NCI-H128 (cell line): Measurements from ENCODE around the gene TEDC1.

Experiments used
- DNase-seq: peaks from one replicate; lab custom pipeline; 2025; ENCODE audit not compliant: unreplicated experiment; lab: John Stamatoyannopoulos, UW

Gene TEDC1, protein sequence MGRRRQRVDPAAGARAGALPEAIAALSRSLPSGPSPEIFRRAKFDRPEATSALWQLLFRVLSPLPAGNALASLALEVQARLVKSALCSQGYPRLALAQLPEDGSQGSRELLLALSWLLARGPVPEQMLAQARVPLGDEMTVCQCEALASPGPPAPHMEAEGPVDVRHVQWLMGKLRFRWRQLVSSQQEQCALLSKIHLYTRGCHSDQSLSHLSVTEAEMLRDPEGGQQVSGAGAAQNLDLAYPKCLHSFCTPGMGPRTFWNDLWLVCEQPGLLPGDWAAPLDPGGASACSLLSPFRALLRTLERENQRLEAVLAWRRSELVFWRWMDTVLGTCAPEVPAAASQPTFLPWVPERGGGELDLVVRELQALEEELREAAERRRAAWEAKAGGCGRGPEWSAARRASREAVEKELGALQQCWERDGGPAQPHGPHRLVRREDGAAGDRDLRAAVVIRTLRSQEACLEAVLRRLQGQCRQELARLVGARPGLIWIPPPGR

DNA sequence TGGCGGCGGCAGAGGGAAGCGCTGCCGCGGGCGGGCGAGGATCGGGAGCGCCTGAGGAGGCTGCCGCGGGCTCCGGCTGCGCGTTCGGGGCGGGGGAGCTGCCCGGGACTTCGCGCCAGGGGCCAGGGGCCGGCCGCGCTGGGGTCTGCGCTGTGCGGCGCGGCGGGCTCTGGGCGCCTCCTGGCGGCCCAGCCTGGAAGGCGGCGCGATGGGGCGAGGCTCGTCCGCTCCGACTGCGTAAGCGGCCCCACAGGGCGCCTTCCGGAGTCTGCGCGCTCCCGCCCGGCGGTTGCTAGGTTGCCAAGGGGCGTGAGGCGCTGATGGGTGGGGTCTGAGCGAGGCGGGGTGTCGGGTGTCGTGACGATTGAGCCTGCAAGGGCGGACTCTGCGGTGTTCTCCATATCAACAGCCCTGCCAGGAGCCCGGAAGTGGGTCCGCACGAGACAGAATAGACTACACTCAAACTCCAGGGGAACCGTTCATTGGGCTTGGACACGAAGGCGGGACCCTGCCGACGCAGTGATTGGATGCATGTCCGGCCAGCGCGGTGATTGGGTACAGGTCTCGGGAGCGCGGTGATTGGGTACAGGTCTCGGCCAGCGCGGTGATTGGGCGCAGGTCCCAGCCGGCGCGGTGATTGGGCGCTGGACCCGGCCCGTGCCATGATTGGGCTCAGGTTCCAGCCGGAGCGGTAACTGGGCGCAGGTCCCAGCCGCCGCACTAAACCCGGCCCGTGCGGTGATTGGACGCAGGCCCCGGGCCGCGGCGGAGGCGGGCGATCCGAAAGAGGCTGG is at the start of gene TEDC1:
Gene TEDC1 (plus strand): TSS at position 675 of the 794 bp plus-strand sequence. CDS start 130 bp downstream, outside the sequence.
- peak; percentile 100 for DNase-seq

DNA sequence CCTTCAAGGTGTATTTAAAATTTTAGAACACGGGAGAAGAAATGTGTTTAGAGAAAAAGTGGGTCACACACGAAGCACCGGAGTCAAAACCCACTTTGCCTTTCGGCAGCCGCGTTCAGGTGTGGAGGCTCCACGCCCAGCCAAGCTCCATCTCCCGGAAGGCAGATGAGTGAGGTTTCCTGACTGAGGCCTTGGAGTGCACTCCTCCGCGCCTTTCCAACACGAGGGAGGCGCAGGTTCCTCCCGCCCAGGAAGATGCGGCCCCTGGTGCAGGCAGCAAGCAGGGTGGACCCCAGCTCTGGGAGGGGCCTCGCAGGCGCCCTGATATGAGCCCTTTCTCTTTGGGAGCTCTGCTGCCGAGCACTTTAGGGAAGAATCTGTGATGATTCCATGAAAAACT is 48.9 kb upstream of the TEDC1 start:
- no peak for DNase-seq

DNA sequence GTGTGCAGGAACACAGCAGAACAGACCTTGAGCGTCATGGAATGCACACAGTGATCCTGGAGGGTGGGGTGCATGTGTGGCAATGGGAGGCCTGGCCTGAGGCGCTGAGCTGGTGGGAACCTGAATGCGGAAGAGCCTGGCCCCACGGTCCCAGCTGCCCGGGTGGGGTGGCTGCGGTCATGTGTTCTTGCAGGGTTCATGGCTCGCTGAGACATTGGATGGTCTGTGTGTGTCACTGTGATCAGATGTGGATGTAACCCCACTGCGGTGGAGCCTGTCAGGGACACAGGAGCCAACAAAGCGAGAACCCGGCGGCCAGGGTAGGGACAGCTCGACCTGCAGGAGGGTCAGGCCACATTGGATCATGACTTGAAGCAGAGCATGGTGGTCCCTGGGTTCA is 48.2 kb upstream of the TEDC1 start:
- DNase-seq: no peak

DNA sequence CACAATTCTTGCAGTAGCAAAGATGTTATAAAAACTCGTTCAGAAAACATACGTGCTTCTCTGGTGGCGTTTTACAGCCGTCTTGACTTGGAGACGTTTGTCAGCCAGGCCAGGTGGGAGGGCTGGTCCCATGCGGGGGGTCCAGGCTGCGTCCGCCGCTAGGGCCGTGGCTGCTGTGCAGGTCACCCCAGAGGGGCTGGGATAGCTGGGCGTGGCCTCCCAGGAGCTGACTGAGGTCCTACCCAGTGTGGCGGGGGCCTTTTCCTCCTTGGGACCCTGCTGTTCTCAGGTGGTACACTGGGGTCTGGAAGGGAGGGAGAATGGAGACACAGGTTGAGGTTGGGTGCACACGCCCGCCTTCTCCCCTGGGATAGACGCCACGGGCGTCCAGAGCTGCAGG is 46.2 kb upstream of the TEDC1 start:
- no peak for DNase-seq

DNA sequence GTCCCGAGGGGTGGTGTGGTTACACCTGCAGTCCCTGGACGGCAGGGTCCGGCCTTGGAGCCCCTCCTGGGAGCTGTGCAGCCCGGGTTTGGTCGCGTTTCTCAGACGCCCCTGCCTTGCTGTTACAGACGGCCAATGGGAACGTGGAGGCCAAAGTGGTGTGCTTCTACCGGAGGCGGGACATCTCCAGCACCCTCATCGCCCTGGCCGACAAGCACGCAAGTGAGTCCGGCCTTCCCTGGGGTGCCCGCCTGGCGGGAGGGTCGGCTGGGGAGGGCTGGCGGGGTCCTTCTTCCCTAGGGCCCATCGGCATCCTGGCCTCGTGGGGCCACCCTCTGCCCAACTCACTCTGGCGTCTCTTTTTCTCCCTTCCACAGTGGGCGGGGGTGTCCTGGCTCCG is 45.8 kb upstream of the TEDC1 start:
- DNase-seq: no peak

DNA sequence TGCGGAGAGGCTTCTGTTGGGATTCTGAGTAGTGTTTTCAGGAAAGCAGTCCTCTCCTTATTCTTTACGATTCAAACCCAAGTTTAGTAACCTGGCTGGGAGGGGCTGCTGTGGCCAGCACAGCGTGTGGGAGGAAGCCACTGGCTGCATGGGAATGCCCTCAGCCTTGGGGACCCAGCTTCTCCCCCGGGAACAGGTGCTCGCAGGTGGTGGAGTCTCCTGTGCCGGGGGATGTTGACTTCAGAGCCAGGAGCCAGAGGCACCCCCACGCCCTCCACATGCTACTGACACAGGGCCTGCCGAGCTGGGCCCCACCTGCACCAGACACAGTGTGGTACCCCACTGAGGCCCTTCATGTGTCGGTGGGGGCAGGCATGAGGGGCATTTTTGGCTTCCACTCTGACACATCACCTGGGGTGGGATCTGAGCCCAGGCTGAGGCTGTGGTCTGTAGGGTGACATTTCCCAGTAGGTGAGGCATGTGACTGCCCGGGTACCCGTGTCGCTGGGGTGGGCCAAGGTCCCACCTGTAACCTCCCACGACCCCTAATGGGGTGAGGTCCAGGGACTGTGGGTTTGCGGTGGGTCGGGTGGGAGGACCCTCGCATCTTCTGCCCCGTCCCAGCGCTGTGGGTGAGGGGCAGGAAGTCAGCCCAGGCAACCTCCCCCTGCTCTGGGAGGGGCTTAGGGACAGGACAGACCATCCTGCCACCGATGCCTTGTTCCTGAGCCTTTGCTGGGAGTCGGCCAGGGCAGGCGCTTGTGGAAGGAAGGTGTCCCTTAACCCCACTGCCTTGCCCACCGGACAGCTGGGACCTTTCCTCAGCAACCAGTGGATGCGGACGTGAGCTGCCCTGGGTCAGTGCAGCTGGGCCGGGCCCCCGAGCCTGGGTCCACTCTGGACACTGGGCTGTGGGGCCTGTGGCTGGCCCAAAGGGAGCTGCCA is 44.9 kb upstream of the TEDC1 start:
- no peak for DNase-seq

DNA sequence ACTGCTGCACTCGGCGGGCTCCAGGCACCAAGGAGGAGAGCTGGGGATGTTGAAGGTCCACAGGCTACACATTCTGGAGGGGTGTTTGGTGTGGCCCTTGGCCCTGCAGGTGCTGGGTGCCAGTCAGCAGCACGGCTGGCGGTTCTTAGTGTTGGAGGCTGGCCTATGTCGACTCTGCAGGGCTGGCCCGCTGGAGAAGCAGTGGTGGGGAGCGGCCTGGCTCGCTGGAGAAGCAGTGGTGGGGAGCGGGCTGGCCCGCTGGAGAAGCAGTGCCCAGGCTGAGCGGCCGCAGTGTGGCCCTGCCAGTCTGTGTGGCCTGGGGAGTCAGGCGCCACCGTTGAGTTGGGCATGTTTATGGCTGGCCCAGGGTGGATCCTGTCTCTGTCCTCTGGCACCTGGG is 44.1 kb upstream of the TEDC1 start:
- DNase-seq: no peak

DNA sequence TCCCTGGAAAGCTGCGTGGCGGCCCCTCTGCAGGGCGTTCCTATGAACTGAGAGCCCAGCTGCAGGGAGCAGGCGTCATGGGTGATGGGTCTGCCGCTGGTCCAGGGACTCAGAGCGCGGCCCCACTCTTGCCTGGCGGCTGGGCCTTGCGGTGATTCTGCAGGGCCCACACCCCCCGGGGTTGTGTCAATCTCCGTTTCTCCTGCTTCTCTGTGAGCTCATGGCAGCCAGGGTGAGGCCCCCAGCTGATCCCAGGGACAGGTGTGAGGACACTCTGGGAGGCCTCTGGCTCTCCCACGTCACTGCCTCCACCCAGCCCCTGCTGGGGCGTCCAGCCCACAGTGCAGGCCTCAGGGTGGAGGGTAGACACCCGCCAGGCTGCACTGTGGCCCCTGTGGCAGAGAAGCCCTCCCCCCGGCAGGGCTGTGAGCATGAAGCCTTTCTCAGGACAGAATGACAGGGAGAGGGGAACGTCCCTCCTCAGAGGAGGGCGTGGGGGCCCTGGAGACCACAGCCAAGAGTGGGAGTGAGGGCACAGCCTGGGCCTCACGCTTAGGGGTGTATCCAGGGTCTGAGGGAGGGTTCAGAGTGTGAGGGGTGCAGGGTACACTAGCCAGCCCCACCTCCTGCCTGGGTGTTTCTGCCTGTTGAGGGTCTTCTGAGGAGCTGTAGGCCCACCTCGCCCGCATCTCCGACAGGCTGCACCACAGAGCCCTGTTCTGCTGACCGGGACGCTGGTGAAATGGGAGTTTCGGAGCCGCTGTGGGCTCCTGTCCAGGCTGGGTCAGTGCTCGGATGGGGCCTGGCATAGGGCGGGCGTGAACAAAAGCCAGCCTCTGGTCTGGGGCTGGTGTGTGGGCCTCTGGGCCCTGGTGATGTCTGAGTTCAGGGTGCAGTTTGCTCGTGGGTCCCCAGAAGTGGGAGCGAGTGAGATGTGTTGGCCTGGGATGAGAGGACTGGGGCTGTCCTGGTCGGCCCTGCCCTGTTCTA is 43.1 kb upstream of the TEDC1 start:
- DNase-seq: no peak

DNA sequence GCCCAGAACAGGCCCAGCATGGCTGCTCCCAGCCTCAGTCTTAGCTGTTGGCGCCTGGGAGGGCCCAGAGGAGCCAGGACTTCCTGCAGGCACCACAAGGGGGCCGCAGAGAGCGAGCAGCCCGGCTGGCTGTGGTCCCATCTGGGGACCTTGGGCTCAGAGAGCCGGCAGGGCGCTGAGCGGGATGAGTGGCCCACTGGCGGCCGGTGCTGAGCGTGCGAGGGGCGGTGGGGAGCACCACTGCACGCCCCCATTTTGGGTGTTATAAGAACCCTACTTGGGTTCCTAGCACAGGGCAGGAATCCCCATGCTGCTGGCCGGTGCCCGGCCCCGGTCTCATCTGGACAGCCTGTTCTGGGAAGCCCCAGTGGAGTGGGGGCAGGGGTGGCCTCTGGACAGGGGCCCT is 42.3 kb upstream of the TEDC1 start:
- no peak for DNase-seq

DNA sequence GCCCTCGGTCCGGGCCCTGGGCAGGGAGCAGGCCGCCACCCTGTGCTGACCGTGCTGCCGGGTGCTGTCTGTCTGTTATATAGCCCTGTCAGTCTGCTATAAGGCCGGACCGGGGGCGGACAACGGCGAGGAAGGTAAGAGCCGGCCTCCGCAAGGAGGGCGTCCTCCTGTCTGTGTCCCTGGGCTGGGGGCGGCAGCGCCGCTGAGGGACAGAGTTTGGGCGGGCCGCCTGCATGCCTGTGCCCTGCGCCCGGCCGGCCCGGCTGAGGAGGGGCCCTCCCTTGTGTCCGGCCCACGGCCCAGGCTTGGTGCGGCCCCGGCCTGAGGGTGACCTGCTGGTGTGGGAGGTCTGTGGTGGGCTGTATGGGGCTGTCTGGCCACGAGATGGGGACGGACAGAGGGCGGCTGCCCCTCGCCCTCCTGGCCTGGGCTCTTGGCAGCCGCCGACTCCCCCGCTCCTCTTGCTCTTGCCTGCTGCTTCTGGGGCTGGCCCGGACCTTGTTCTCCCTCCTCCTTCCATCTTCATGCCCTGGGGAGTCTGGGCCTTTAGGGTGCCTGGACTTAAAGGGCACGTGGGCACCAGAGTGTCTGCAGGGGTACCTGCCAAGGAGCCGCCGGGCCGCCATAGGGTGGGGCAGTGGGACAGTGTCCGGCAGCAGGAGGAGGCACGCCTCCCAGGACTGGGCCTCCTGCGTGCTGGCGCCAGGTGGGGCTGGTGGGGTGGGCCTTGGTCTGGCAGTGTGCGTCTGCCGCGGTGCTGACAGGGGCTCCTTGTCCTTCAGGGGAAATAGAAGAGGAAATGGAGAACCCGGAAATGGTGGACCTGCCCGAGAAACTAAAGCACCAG is 41.5 kb upstream of the TEDC1 start:
- no peak for DNase-seq

DNA sequence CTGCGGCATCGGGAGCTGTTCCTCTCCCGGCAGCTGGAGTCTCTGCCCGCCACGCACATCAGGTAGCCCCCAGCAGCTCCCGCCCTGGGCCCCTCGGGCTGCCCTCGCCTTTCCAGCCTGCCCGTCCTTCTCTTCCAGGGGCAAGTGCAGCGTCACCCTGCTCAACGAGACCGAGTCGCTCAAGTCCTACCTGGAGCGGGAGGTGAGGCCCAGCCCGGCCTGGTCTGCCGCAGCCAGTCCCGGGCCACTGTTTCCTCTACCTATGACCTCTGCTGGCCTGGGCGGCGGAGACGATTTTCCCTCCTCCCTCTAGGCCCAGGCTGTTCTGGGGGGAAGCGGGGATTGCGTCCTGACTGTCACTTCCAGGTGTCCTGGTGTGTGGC is 40.9 kb upstream of the TEDC1 start:
- no peak for DNase-seq

DNA sequence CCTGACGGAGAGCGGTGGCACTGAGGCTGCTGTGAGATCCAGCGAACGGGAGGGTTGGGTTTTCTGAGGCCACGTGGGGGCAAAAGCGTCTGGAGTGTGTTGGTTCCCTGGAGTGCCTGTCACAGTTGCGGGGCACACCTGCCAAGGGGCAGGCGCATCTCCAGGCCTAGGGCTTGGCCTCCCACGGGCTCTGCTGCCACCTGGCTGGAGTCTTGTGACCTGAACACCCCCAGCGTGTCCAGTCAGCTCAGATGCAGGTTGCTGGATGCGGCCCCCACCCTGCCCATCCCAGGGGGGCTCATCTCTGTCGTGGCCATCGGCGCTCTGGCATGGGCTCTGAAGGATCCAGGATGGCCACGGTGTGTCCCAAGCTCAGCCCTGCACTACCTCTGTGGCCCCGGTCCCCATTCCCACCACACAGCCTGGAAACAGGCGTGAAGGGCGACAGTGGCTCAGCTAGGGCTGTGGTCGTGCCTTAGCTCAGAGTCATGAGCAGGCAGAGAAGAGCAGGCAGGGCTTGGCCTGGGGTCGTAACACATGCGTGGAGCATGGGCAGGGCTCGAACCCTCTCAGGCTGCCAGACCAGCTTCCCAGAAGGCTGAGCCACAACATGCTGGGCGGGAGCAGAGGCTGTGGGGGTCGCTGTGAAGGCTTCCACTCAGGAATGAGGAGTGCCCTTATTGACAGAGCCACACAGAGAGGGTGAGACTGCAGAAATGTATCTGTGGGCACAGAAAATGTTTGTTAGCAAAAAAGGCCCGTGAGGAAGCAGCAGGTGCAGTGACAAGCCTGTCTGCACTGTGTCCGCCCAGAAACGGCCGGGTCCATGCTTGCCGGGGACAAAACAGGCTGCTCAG is 40.0 kb upstream of the TEDC1 start:
- no peak for DNase-seq

DNA sequence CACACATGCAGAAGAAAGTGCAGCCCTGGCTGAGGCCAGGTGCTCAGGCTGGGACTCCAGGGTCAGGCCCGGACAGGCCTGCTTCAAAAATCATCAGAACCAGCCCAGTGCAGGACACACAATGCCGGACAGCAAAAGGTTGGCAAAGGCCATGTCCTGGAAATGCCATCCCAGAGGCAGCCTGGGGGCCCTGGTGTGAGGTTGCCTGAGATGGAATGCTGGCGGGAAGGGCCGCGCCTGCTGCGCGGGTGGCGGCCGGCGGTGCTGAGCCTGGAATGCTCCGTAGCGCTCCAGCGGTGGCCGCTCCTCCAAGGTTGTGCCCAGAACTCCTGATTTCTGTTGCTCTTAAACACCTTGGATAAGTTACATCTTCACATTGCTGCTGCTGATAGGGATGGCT is 38.1 kb upstream of the TEDC1 start:
- no peak for DNase-seq

DNA sequence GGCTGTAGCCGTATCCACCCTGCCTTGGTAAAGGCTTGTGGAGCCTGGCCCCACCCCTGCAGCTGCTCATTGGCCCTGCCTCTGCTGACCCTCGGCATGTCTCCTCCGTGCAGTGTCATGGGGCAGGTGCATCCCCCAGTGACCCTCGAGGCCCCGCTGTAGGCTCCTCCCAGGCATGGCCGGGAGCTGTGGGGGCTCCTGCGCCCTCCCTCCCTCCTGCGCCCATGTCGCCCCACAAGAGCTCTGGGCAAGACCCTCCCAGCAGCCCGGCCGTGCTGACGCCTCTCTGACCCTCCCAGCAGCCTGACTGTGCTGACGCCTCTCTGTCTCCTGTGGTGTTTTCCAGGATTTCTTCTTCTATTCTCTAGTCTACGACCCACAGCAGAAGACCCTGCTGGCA is 37.2 kb upstream of the TEDC1 start:
- no peak for DNase-seq

DNA sequence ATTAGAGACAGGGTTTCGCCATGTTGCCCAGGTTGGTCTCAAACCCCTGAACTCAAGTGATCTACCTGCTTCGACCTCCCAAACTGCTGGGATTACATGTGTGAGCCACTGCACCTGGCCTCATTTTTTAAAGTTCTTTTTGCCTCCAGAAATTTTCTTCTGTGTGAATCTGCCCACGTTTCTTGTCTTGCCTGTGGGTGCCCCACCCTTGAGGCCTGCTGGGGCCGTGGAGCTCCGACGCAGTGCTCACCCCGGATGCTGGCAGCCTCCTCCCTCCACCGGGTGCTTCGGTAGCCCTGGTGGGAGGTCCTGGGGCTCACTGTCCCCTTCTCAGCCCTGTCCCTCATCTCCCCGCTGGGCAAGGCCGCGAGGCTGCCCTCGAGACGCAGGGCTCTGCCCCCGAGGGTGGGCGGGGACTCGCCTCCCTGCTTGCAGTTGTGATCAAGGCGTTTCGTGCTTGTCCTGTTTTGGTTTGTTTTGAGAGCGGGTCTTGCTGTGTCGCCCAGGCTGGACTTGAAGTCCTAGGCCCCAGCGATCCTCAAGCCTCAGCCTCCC is 35.9 kb upstream of the TEDC1 start:
- no peak for DNase-seq

DNA sequence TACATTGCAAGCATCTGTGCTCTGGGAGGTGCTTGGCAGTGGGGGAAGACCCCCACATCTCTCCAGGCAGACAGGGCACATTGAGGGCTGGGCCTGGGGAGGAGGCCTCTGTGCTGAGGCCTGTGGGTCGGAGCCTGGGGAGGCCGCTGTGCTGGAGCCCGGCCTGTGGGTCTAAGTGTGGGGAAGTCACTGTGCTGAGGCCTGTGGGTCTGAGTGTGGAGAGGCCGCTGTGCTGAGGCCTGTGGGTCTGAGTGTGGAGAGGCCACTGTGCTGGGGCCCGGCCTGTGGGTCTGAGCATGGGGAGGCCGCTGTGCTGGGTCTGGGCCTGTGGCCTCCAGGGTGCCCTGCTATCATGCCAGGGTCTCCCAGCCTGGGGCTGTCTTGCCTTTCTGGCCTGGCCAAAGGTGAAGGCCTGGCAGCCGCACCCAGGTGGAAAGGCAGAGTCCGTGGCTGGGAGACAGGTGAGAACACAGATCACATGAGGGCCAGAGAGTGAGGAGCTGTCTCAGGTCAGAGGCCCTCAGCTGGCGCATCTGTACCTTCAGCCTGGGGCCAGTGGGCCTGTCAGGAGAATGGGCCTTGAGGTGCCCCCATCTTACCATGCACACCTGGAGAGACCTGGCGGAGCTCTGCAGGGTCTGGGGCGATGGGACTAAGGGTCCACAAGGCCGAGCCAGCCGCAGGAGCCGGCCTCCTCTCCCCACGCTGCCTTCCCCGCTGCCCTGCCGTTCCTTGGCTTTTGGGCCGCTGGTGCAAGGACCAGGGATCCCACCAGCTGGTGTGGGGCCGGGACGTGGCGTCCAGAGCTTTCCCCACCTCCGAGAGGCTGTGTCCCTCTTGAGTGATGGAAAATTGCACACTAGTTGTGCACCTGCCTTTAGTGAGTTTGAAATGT is 35.0 kb upstream of the TEDC1 start:
- DNase-seq: no peak
